ENCODE measurements around the gene RNF130. TPM values are rescaled to one million over a fixed set of nuclear protein-coding genes. Genes with fewer than 3 reads are reported as not detected.

The RNF130 gene
- polyA plus RNA-seq, 1 donor from 2014 or later: 48.7 TPM

DNA sequence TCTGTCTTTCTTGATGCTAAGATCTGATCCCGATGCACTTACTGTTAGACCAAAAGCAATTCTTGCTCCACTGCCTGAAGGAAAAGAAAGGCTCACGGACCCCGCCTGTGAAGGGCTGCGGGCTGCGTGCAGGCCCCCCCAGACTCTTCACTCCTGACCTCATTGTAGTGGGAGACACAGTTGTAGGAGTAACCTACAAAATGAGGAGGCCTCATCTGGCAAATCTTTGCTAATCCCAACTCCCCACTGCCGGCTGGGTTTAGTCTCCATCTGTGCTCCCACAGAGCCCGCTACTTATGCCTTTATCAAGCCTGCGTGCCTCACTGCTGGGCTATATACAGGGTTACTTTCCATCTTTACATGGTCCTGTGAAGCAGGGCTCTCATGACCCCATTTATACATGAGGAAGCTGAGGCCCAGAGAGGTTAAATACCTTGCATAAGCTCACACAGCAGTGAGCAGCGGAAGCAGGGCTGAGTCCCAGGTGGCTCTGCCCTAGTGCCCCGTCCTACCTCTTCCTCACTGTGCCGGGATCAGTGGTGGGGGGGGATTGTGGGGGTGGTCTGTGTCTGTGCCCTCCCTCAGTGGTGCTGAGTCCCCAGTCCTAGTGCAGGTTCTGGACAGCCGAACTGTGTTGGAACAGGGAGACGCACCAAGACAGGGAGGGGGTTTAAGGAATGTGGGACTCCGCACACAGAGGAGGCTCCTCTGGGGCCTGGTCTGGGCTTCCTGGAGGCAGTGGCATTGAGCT is 43.9 kb upstream of the RNF130 start:
- H3K9me3 ChIP-seq (ENCODE audit: low read length): no peaks in the 10 kb centered on the region
- no peak overlapping the region for H3K4me2 ChIP-seq (ENCODE audit: low read length)
- H3K4me3 ChIP-seq (ENCODE audit: low read length): no peak overlapping the region
- H3K9ac ChIP-seq (ENCODE audit: low read length): no peak overlapping the region
- no peaks in the 10 kb centered on the region for H3K79me2 ChIP-seq (replicated peaks; ENCODE audit: insufficient read depth, low read length)
- no peaks in the 10 kb centered on the region for H3K27me3 ChIP-seq (ENCODE audit: insufficient read depth, low read depth, low read length)
- TF ChIP-seq RAD21 (conservative IDR thresholded peaks at IDR 0.05): no peak
- TF ChIP-seq EP300 (conservative IDR thresholded peaks at IDR 0.05; ENCODE audit: poor library complexity, severe bottlenecking): no peak
- no peak for TF ChIP-seq SMC3 (conservative IDR thresholded peaks at IDR 0.05; ENCODE audit: poor library complexity)
- TF ChIP-seq, protein P1, sequence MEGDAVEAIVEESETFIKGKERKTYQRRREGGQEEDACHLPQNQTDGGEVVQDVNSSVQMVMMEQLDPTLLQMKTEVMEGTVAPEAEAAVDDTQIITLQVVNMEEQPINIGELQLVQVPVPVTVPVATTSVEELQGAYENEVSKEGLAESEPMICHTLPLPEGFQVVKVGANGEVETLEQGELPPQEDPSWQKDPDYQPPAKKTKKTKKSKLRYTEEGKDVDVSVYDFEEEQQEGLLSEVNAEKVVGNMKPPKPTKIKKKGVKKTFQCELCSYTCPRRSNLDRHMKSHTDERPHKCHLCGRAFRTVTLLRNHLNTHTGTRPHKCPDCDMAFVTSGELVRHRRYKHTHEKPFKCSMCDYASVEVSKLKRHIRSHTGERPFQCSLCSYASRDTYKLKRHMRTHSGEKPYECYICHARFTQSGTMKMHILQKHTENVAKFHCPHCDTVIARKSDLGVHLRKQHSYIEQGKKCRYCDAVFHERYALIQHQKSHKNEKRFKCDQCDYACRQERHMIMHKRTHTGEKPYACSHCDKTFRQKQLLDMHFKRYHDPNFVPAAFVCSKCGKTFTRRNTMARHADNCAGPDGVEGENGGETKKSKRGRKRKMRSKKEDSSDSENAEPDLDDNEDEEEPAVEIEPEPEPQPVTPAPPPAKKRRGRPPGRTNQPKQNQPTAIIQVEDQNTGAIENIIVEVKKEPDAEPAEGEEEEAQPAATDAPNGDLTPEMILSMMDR (IDR thresholded peaks at IDR 0.05; ENCODE audit: poor library complexity, severe bottlenecking): no peak
- no peak for TF ChIP-seq EZH2 (IDR thresholded peaks at IDR 0.05; ENCODE audit: borderline replicate concordance, insufficient read depth, low read length, poor library complexity, severe bottlenecking)
- TF ChIP-seq TAF1 (IDR thresholded peaks at IDR 0.05; ENCODE audit: low read depth): no peak
- TF ChIP-seq, protein P2, sequence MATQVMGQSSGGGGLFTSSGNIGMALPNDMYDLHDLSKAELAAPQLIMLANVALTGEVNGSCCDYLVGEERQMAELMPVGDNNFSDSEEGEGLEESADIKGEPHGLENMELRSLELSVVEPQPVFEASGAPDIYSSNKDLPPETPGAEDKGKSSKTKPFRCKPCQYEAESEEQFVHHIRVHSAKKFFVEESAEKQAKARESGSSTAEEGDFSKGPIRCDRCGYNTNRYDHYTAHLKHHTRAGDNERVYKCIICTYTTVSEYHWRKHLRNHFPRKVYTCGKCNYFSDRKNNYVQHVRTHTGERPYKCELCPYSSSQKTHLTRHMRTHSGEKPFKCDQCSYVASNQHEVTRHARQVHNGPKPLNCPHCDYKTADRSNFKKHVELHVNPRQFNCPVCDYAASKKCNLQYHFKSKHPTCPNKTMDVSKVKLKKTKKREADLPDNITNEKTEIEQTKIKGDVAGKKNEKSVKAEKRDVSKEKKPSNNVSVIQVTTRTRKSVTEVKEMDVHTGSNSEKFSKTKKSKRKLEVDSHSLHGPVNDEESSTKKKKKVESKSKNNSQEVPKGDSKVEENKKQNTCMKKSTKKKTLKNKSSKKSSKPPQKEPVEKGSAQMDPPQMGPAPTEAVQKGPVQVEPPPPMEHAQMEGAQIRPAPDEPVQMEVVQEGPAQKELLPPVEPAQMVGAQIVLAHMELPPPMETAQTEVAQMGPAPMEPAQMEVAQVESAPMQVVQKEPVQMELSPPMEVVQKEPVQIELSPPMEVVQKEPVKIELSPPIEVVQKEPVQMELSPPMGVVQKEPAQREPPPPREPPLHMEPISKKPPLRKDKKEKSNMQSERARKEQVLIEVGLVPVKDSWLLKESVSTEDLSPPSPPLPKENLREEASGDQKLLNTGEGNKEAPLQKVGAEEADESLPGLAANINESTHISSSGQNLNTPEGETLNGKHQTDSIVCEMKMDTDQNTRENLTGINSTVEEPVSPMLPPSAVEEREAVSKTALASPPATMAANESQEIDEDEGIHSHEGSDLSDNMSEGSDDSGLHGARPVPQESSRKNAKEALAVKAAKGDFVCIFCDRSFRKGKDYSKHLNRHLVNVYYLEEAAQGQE (IDR thresholded peaks at IDR 0.05; ENCODE audit: borderline replicate concordance): no peak
- no peak for TF ChIP-seq MXI1 (conservative IDR thresholded peaks at IDR 0.05; ENCODE audit: poor library complexity, severe bottlenecking)
- TF ChIP-seq POLR2AphosphoS5 (IDR thresholded peaks at IDR 0.05): no peak
- H3K27ac ChIP-seq (ENCODE audit: low read length): no peak overlapping the region
- no peaks in the 10 kb centered on the region for H3K36me3 ChIP-seq (ENCODE audit: insufficient read depth, low read length)
- no peaks in the 10 kb centered on the region for H4K20me1 ChIP-seq (ENCODE audit: insufficient read depth)
- H3K9me2 ChIP-seq (ENCODE audit: insufficient read depth, low read length): no peaks in the 10 kb centered on the region
- H2AFZ ChIP-seq (ENCODE audit: low read depth, low read length): no peak overlapping the region
- H3F3A ChIP-seq (ENCODE audit: insufficient read depth, low read length, poor library complexity, severe bottlenecking): no peaks in the 10 kb centered on the region

DNA sequence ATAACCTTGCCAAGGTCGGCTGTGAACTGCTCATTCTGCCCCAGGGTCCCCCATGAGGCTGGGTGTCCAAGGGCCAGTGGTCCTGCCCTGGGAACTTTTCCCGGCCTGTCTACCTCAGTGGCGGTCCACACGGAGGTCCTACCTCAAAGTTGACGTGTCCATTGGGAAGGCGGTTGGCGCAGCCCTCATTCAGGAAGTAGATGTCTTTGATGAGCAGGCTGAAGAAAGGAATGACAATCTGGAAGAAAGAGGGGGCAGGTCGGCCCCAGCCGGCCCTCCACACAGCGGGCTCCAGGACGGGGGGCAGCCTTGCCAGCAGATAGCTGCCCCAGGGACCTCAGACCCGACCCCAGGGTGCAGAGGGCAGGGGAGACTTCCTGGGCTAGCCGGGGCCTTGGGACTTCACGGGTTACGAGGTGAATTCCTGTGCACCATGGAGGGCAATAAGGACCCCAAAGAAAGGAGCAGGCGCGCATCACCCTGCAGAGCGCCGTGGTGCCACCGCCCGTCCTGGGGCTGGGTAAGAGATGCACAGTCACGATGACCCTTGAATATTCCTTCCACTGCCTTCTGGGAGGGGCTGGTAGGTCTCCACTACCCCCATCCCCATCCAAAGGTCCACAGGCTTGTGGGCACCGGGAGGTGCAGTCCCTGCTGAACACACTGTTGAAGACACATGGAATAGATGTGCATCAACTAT is 42.9 kb upstream of the RNF130 start:
- no peak overlapping the region for H3K4me2 ChIP-seq (ENCODE audit: low read length)
- no peak overlapping the region for H3K9ac ChIP-seq (ENCODE audit: low read length)
- H3K36me3 ChIP-seq (ENCODE audit: insufficient read depth, low read length): no peaks in the 10 kb centered on the region
- no peak overlapping the region for H3K27ac ChIP-seq (ENCODE audit: low read length)
- no peaks in the 10 kb centered on the region for H3F3A ChIP-seq (ENCODE audit: insufficient read depth, low read length, poor library complexity, severe bottlenecking)
- no peak for TF ChIP-seq POLR2AphosphoS5 (IDR thresholded peaks at IDR 0.05)
- TF ChIP-seq MXI1 (conservative IDR thresholded peaks at IDR 0.05; ENCODE audit: poor library complexity, severe bottlenecking): no peak
- no peak for TF ChIP-seq RAD21 (conservative IDR thresholded peaks at IDR 0.05)
- TF ChIP-seq SMC3 (conservative IDR thresholded peaks at IDR 0.05; ENCODE audit: poor library complexity): no peak
- no peak for TF ChIP-seq EP300 (conservative IDR thresholded peaks at IDR 0.05; ENCODE audit: poor library complexity, severe bottlenecking)
- TF ChIP-seq, protein P2 (IDR thresholded peaks at IDR 0.05; ENCODE audit: borderline replicate concordance): no peak
- no peak for TF ChIP-seq TAF1 (IDR thresholded peaks at IDR 0.05; ENCODE audit: low read depth)
- TF ChIP-seq, protein P1 (IDR thresholded peaks at IDR 0.05; ENCODE audit: poor library complexity, severe bottlenecking): no peak
- TF ChIP-seq EZH2 (IDR thresholded peaks at IDR 0.05; ENCODE audit: borderline replicate concordance, insufficient read depth, low read length, poor library complexity, severe bottlenecking): no peak
- H3K79me2 ChIP-seq (replicated peaks; ENCODE audit: insufficient read depth, low read length): no peaks in the 10 kb centered on the region
- H3K9me2 ChIP-seq (ENCODE audit: insufficient read depth, low read length): no peaks in the 10 kb centered on the region
- no peaks in the 10 kb centered on the region for H3K27me3 ChIP-seq (ENCODE audit: insufficient read depth, low read depth, low read length)
- H4K20me1 ChIP-seq (ENCODE audit: insufficient read depth): no peaks in the 10 kb centered on the region
- no peaks in the 10 kb centered on the region for H3K9me3 ChIP-seq (ENCODE audit: low read length)
- H3K4me3 ChIP-seq (ENCODE audit: low read length): no peak overlapping the region
- H2AFZ ChIP-seq (ENCODE audit: low read depth, low read length): no peak overlapping the region

Measured in neural cell (in vitro differentiated cells).